ENCODE measurements around the gene CRACR2A.
A peak's percentile ranks its signal among the peaks of the same experiment; 100 is the strongest.

Gene CRACR2A, protein sequence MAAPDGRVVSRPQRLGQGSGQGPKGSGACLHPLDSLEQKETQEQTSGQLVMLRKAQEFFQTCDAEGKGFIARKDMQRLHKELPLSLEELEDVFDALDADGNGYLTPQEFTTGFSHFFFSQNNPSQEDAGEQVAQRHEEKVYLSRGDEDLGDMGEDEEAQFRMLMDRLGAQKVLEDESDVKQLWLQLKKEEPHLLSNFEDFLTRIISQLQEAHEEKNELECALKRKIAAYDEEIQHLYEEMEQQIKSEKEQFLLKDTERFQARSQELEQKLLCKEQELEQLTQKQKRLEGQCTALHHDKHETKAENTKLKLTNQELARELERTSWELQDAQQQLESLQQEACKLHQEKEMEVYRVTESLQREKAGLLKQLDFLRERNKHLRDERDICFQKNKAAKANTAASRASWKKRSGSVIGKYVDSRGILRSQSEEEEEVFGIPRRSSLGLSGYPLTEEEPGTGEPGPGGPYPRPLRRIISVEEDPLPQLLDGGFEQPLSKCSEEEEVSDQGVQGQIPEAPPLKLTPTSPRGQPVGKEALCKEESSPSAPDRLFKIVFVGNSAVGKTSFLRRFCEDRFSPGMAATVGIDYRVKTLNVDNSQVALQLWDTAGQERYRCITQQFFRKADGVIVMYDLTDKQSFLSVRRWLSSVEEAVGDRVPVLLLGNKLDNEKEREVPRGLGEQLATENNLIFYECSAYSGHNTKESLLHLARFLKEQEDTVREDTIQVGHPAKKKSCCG

DNA sequence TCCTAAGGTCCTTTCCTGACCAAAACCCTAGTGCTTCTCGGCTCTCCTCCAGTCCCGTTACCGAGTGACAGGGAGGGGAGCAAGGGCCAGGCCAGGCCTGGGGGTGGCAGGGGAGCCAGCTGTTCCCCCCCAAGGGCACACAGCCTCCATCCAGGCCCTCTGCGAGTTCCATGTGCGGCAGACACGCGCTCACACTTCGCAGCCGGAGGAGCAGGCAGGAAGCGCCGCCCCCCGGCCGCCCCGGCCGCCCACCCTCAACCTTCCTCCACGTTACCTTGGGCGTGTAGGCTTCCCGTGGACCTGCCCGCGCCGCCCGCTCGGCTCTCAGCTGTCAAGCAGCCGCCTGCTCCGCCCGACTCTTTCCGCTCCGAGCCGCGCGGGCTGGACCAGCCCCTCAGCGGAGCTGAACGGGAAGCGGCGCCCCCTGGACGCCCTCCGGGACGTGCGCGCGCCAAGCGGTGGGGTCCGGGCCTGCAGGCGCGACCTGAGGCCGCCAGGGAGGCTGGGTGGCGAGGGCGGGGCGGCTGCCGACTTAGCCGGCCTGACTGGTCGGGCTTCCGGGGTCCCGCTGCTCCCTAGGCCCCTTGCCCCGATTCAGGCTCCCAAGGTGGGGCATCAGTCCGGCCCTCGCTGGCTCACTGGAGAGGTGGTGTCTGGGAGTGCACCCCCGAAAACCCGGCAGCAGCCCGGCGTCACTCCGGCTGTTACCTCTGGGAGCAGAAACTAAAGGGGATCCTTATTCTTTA is at the start of gene CRACR2A:
Gene CRACR2A (minus strand): TSS at position 369 of the 746 bp plus-strand sequence. CDS start 56,110 bp downstream, outside the sequence.
- no peak for DNase-seq

DNA sequence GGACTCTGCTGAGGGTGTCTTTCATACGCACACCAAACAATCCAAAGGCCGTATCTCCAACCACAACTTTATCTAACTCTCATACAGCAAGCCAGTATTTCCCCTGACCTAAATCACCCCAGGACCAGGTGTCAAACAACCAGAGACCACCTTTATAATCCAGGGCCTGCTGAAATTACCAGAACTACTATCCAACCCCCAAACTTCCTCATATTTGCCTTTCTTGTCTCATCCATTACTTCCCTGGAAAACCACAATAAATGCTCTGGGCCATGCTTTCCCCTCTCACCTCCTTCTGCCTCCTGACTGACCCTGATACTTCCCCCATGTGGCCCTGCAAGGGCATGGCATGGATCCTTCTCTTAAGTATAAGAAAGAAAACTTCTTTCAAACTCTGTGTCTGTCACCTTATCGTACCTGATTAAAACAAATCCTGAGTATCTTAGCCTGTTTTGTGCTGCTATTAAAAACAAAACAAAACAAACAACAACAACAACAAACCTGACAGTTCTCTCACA is 44.7 kb upstream of the CRACR2A start:
- DNase-seq, result no peak

DNA sequence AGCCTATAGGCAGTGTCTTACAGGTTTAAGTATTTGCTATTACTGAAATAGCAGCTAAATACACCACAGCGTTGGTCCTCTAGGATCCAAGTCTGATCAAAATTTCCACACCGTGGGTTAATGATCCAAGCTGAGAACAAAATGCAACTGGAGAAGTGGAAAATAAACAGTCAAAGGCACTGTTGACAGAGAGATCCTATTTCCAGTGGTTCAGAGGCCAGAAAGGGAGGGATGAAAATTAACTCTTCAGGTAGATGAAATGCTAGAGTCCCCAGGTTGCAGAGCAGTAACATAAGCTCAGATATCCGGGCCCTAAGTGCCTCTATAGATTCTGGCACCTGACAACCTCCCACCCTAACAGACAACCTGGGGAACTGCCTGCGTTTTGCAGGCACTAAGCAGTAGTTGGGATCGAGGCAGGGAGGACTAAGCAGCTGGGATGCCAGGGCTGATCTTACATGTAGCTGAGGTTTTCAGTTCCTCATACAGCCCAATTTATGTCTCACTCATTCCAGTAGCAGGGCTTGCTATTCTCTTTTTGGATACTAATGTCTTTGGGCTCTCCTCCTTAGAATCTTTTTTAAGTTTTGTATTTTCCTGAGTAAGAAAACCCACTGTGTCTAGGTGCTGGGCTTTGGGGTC is 42.7 kb upstream of the CRACR2A start:
- peak; percentile 61 for DNase-seq

DNA sequence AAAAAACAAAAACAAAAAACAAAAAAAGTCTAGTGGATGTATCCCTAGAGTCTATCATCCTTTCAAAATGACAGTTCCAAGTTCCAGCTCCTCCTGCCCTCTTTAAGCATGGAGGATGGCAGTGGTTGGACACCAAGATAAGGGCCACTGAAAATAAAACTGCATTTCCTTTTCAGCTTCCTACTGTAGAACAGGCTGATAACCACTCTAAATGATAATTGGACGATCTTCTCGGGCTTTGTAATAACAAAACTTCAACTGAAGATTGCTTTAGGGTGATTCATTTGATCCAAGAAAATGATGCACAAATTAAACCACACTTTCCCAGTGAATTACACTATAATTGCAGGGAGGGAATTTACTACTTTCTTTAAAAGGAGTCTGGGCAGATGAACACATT is 42.2 kb upstream of the CRACR2A start:
- DNase-seq, result no peak

DNA sequence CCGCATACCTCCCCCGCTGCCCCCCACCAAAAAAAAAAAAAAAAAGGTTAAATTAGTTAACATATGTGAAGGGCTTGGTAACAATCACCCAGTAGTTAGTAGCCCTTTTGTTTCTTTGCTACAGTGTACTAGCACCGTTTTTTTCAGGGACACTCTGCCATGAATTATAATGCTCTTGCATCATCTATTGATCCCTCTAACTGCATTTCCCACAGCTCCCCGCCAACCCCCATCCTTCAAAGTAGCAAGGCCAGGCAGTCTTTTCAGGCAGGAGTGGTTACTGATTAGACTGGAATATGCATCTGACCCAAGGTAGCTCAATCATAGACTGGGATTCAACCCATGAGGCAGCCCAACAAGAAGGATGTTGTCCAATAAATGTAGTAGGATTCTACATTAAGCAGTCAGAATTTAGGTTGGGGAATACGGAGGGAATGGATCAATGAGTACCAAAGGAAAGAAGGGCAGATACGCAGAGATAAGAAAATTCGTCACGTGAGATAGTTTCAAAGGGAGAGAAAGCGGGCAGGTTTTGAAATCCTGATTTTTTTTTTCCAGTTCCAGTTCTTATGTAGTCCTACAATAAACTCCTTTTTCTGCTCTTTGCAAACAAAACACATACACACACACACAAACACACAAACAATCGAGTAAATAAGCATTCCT is 39.8 kb upstream of the CRACR2A start:
- no peak for DNase-seq

DNA sequence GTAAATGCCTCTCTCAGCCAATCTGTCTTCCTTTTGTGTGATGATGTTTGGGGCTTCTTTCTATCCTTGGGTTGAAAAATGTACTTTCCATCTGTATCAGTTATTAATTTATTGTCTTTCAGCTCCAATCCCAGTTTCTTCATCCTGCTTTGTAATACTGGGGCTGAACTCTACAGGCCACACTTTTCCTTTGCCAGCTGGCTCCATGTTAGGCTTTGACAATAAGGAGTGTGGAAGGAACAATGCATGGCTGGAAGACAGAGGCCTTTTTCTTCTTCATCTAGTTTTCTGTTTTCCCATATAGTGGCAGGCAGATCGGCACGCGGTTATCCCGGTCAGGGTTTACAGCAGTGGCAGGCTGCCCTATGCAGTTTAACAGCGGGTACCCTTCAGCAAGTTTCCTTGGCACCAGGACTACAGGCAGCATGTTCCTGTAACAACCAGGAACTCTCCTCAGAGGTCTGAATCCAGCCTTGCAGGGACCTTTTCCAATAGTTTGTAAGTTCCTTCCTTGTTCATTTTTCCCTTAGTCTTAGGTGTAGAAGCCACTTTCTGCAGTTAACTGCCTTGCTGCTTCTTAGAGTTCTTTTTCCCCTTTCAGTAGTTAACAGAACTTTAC is 38.5 kb upstream of the CRACR2A start:
- DNase-seq, result no peak

DNA sequence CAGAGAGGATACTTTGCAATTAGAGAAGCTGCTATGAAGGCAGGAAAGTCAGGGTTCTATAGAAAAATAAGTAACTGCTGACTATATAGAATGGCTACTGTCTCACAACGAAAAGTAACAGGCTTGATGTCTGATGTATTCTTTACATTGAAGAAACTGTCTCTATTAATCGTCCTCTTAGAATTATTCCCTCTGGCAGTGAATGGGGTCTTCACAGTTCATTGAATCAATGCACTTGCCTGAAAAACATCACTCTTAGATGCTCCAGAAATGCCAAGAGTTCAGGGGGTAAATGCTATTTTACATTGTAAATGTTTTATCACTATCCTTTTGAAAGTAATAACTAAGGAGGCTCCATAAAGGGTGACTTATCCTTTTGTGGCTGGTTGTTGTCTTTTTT is 37.7 kb upstream of the CRACR2A start:
- no peak for DNase-seq

DNA sequence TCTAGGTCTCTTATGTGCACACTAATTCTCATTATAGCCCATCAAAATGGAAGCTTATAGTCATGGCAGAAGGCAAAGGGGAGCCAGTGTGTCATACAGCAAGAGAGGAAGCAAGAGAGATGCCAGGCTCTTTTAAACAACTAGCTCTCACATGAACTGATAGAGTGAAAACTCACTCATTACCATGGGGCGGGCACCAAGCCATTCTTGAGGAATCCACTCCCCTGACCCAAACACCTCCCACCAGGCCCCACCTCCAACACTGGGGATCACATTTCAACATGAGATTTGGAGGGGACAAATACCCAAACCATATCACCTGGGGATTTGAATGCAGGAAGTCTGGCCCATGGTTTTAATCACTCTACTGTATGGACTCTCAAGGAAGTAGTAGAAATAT is 36.9 kb upstream of the CRACR2A start:
- DNase-seq, result no peak

DNA sequence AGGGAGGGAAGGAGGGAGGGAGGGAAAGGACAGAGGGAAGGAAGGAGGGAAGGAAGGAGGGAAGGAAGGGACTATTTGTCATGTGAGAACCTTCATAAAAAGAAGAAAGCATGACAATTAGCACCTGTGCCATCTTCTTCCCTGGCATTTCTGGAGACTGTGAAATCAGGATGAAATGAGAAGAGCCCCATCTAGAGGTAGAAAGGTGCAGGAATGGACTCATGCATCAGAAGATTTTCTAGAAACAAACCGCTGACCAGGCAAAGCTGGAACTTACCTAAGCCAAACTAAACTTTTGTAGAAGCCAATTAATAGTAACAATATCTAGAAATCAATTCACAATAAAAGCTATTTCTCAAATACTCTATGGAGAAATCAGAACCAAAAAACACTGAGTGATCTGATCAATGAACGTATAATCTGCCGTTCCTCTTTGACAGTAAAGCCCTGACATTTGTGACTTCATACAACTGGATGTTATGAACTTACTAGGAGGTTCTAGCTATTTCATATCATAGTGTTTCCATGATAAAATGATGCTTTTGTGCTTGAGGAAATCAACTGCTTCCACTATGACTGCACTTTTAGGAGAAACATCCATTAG is 24.4 kb upstream of the CRACR2A start:
- DNase-seq, result peak; percentile 39

DNA sequence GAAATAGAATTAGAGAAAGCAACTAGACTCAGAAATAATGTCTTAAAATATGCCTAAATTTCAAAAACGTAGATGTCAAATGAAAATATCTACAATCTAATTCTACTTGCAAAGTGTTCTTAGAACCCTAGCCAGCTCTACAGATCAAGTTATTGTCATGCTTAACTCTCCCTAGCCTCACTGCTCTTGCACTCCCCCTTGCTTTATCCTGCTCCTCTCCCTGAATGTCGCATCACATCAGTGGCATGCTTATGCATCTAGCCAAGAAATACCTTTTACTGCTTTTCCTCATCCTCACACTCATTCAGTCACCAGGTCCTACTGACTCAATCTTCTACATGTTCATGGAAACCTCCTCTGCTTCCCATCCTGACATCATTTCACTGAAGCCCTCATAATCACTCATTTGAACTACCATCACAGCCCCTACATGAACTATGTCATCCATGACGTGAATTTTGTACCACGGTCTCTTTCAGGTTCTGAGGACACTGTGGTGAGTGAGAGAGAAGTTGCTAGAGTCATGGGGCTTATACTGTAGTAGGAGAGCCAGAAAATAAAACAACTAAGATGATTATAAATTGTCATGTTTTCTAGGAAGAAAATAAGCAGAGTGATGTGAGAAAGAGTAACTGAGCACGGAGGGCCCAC is 22.6 kb upstream of the CRACR2A start:
- no peak for DNase-seq

DNA sequence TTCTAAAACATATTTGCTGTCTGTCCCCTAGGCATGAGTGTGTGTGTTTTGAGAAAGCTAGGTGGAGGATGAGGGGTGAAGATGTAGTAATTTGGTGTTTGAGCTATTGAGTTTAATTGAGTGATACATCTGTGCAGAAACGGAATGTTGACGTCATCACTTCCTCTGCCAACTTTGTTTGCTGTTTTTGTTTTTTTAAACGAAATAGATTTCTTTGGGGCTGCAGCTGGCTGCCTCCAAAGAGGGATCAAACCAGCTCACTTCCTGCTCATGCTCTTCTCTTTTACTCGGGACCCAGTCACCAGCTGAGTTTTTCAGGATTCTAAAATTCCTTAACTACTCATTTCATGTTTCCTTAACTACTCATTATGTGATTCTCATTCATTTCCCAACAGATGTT is 19.5 kb upstream of the CRACR2A start:
- DNase-seq, result no peak

DNA sequence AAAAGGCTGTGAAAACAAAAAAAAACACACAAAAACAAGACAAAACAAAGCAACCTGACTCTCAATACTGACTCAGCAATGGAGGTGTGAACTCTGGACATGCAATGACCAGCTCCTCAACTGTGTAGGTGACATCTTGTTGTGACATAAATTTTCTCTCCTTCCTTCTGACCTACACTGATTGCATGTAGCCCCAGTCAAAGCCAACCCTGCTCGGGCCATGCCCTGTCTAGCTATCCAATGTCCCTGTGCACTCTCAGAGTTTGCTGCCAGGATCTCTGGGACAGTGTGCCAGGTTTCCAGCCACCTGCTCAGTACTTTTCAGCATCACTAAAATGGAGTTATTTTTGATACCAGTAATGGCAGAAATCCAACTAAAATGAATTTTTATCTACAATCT is 18.9 kb upstream of the CRACR2A start:
- no peak for DNase-seq

DNA sequence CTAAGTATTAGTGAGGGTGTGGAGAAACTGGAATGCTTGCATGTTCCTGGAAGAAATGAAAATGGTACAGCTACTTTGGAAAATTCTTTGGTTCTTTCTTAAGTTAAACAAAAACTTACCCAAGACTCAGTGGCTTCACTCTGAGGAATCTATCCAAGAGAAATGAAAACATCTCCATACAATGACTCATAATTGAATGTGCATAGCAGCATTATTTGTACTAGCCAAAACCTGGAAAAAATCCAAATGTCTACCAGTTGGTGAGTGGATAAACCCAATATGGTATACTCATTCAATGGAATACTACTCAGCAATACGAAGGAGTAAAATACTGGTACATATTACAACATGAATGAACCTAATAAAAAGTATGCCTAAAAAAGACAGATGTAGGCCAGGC is 18.0 kb upstream of the CRACR2A start:
- no peak for DNase-seq

DNA sequence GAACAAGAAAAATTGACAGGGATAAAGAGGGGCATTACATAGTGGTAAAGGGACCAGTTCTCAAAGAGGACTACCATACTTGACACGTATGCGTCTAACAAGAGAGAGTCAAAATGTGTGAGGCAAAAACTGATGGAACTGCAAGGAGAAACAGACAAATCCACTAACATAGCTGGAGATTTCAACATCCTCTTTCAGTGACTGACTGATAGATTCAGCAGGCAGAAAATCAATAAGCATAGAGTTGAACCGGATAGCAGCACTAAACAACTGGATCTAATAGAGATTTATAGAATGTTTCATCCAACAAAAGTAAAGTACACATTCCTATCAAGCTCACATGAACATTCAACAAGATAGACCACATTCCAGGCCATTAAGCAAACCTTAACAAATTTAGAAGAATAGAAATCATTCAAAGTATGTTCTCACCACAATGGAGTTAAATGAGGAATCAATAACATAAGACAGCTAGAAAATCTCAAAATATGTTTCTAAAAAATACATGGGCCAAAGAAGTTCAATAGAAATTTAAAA is 16.1 kb upstream of the CRACR2A start:
- DNase-seq, result no peak

DNA sequence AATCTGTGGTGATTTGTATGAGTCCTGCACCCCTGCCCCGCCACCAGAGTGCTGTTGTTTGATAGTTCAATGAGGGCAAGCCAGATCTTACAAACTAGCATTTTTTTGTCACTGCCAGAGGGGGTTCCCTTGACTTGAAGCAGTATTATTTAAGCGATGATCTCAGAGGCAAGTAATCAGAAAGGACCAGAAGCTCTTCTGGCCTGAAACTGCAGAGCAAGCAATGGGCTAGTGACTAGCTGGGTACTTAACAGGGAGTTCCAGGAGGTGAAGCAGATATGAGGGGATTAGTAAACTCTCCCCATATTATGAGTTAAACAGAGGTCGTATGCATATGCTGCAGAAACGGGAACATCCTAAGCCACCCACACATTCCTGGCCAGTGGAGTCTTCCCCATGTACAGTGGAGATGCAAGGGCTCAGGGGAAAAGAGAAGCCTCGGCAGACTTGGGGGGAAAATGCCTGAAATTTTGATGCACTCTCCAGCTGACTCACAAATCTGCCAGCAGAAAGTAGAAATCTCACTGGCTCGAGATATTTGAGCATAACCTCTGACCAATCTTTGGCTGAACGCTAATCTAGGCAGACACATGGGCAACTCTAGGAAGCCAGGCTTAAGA is 8.3 kb upstream of the CRACR2A start:
- DNase-seq, result no peak

DNA sequence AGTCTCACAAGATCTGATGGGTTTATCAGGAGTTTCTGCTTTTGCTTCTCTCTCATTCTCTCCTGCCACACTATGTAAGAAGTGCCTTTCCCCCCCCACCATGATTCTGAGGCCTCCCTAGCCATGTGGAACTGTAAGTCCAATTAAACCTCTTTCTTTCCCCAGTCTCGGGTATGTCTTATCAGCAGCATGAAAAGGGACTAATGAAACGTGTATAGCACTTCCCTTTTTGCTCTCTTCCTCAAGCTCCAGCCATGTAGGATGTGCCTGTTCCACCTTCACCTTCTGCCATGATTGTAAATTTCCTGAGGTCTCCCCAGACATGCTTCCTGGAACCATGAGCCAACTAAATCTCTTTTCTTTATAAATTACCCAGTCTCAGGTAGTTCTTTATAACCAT is 7.0 kb upstream of the CRACR2A start:
- DNase-seq, result no peak

DNA sequence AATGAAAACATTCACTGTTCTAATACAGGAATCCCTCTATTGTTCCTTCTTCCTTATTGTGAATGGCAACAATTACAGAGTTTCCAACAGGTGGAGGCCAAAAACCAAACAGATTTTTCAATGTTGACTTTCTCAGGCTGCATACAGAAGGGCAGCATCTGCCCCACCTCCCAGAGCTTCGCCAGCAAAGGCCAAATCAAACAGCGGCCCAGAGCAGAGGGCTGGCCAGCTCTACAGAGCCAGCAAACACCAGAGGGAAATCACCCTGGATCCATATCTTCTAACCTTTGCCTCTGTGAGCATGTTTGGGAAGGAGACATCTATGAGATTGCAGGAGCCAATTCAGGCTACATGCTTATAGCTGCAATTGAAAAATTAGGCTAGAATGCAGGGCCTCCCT is 4.4 kb upstream of the CRACR2A start:
- no peak for DNase-seq

DNA sequence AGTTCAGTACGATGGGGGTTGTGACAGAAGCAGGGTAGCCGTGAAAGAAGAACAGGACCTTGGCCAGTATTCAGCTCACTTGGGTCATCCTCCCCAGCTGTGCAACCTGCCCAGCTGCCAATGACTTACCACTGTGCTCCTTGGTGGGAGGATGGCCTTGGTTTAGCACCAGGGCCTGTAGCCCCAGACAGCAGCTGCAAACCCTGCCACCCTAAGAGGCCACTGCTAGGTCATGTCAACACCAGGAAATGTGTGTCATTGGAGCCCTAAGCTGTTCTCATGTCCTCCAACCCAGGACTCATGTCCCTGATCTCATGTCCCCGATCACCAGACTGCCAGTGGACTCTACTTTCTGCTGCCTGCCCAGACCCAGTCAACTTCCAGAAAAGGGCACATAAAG is 3.0 kb upstream of the CRACR2A start:
- DNase-seq, result no peak

DNA sequence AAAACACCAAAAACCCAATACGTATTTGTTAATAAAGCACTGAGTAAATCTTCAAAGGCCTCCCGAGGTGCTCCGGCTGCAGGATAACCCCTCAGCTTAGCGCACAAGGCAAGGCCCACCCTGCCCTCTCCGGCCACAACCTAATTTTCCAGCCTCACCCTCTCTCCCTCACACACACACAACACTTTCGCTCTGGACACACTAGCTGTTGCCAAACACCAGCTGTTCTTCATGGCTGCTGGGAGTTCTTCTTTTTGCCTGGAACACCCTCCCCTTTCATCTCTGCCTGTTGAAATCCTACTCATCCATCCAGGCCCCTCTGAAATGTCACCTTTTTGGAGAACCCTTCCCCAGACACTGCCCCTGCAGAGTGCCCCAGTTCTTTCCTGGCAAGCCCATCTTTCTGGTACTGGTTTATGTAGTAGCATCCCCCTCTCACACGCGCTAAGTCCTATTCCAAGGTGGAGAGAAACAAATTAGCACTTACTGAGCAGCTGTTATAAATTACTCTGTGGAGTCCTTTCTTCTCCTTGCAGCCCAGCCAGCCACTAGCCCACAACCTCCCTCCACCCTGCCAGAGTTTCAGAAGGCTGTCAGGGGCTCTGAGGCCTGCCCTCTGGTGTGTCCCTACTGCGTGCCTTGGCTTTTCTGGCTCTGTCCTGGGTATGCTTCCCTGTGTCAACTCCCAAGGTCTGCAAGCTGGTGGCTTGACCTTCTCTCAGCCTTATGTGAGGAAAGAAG is 805 bp upstream of the CRACR2A start:
- DNase-seq, result no peak

Data from NCI-H2081 treated with DMSO at 0.1 percent for 48 hours (cell line).